ENCODE data around the gene NELFA.

The NELFA gene

DNA sequence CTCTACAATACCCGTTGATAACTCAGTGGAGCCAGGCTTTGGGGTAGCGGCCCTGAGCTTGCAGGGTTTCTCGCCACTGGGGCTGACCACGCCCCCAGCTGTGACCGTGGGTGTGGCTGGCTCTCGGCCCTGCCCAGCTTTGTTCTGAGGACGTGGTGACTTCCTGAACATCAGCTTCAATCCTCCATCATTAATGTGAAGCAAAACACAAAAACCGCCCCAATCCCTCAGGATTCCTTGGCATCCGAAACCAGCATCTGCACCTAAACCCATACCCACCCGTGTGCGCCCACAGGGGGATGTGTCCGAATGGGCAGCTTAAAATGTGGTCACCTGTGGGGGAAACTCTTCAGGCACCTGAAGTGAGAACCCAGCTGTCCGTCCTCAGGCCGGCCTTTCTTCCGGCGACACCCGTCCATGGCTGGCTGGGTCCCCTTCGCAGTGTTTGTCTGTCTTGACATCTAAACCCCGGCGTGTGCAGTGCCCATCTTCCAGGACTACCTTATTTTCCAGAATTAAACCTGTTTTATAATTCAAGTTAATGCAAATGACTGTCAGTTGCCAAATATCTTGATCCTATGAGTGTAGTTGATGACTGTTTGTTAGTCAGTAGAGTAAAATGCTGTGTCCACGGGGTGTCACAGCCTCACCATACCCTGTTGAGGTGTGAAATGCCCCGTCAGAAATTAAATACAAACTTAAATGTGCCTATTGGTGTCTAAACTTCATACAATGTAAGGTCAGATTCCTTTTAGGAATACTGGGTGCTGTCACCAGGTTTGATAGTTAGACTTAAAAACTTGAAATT, 27.3 kb downstream of the NELFA start:
- no peak for DNase-seq

- DNase-seq: no peak
Observed at GRCh38 chr4:1980561-1981041, 28.2 kb downstream of the NELFA start.

GRCh38 chr4:1979477-1980196, 29.1 kb downstream of the NELFA start:
- no peak for DNase-seq

- no peak for DNase-seq
Observed at GRCh38 chr4:1978741-1979476, 29.9 kb downstream of the NELFA start.

DNA sequence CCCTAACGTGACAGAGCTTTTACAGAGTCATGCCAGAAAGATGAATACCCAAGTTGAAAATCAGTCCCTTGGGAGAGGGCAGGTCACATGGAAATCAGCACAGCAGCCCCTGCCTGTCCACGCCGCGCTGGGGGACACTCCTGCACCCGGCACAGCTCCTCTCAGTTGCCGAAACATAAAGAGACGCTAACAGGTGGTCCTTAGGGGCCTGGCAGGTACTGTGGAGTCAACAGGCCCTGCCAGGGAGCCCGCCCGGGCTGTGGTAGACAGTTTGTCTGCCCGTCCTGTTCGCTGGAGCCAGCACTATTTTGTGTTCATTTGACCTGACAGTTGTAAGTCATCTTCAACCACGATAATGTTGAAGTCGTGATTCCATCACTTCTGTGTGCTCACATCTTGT, 30.5 kb downstream of the NELFA start:
- DNase-seq: no peak

DNA sequence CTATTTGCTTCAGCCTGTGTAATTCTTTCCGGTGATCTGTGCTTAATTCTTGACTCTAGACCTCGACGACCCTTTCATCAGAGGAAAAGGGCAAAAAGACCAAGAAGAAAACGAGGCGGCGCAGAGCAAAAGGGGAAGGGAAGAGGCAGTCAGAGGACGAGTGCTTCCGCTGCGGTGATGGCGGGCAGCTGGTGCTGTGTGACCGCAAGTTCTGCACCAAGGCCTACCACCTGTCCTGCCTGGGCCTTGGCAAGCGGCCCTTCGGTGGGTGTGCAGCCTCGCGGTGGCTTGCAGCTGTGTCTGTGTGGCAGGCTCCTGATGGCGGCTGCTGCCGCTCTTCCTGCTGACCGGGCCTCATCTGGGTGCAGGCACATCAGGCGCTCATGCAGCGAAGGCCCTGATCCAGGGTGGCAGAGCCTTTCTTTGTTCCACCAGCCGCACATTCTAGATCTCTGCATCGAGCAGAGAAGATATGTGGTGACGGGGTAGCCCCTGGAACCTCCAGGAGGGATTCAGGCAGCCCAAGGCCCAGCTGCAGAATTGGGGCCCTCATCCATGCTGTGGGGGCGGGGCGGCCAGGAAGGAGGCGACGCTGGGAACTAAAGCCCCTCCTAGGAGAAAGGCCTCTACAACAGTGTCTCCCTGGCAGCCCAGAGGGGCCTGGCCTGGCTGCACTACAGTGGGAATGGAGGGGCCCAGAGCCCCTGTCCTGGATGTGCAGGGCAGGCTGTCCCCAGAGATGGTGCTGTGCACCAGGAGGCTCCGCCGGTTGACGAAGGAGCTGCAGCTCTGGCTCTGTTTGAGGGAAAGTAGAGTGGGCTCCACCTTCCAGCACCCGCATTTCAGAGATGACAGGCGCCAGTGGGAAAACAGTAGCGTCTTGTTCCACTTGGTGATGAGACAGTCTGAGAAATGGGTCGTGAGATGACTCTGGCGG, 32.1 kb downstream of the NELFA start:
- no peak for DNase-seq

- DNase-seq: no peak
Observed at GRCh38 chr4:1975880-1976279, 32.9 kb downstream of the NELFA start.

GRCh38 chr4:1975391-1975801, 33.4 kb downstream of the NELFA start:
- no peak for DNase-seq

DNA sequence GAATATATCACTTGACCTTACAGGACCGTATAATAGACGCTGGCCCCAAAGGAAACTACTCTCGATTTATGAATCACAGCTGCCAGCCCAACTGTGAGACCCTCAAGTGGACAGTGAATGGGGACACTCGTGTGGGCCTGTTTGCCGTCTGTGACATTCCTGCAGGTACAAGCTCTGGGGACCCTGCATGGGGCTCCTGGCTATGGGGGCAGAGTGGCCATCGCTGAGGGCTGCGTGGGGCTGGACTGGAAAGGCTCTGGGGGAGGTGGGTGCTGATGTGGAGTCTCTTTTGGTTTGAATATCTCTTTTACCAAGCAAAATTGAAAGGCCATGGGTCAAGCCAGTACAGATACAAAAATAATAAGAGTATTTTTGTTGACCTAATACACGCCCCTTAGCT, 33.9 kb downstream of the NELFA start:
- DNase-seq: no peak

DNA sequence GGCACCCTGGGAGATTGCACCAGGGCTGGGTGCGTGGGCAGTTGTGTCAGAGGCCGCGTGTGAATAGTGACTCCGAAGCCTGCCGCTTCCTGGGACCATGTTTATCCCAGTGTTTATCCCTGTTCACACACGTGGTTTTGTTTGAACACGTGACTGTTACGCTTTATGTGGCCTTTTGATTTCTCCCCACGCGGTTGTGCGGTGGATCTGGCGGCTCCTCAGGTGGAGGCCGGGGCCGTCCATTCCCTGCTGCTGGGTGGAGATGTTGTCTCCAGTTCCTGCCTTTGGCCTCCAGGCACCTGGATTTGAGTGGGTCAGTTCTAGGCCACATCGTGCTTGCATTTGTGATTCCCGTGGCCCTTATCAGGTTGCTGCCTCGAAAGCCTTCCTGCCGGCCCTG, 35.1 kb downstream of the NELFA start:
- DNase-seq: no peak

DNA sequence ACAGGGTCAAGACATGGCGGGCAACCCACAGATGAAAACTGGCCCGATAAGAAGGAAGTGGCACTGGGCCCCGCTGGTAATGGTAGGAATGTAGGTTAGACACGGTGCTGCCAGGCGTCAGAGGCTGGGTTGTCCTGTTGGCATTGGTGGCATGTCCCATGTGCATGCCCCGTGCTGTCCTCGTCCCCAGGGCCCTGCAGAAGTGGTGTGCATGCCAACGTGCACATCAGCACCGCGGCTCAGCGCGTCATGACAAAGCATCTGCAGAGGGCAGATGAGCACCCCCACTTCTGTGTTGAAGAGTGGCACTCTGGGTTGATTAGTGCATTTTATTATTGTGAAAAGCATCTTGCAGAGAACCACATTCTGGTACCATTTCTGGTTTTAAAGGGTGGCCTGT, 35.6 kb downstream of the NELFA start:
- no peak for DNase-seq

- no peak for DNase-seq
Observed at GRCh38 chr4:1972414-1972813, 36.4 kb downstream of the NELFA start.

GRCh38 chr4:1971456-1972200, 37.1 kb downstream of the NELFA start:
- DNase-seq: no peak

DNA sequence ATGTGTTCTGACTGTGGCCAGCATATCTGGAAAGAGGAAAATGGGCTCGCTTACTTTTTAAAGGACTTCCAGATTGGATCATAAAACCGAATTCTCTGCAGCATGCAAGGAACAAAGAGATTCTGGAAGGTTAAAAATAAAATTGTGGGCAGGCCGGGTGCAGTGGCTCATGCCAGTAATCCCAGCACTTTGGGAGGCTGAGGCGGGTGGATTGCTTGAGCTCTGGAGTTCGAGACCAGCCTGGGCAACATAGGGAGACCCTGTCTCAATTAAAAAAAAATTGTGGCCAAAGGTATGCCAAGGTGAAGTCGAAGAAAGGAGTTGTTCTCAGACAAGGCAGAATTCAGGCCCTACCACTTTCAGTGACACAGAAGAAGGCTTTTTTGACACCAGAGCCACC, 37.8 kb downstream of the NELFA start:
- no peak for DNase-seq

DNA sequence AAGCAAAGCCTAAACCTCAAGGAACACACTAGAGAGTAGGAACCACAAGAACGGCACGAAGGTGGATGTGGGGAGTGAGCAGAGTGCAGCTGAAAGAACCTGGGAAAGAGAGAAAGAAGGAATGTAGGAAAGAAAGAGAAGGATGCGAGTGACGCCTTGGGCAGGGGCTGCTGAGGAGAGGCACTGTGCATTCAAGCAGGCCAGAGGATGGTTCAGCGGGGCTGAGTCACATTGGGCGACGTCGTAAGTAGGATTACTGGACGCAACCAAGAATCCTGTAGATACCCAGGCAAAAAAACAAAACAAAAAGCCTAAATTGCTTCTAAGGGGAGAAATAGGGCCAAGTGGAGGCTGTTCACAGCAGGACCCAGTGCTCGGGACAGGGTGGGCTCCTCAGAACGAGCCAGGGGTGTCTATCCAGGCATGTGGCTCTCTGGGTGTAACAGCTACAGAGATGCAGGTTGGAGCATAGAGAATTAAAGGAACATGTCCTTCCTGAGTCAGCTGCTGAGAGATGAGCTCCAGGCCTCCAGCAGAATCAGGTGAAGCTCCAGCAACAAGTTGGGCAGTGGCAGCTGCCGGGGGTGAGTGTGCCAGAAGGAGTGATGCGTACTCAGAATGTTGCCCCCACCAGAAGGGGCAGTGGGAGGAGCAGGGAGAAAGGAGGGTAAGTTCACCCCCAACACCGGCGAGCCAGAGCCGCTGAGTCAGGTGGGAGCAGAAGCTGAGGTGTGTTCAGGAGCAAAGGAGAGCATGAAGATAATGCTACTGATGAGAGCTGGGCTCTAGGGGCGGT, 38.6 kb downstream of the NELFA start:
- DNase-seq: no peak

GRCh38 chr4:1968686-1969295, 40.0 kb downstream of the NELFA start:
- no peak for DNase-seq

- no peak for DNase-seq
Observed at GRCh38 chr4:1967512-1968149, 41.1 kb downstream of the NELFA start.

GRCh38 chr4:1964971-1965370, 43.8 kb downstream of the NELFA start:
- DNase-seq: no peak

DNA sequence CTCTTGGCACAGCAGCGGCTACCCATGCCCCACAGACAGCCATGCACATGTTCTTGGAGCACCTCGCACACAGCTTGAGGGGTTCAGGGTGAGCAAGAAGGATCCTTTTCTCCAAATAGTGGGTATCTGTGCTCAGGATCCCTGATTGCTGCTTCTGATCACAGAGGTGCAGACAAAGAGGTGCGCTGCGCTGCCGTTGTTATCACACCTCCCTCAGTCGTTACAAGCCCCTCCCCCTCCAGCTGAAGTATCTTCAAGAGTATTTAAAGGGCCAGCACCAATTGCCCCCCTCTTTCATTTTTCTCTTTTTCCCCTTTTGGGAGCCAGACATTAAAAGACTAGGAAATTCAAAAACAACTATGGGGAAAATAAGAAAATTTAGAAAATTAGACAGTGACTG, 44.3 kb downstream of the NELFA start:
- no peak for DNase-seq

DNA sequence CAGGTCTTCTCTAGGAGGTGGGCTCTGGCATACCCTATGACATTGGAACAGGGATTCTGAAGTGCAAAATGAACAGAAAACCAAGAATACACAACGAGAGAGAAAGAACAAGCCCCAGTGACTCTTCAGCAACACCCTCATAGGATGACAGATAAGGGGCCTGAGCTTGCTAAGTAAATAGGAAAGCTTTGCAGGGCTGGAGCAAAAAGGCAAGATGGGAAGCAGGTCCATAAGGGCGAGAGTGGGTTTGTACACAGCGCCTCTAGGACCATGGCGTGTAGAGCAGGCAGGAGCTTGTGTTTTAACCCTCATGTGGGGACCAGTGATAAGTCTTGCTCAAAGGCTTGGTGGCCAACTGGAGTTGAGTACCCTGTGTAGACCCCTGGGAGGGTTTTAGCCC, 45.8 kb downstream of the NELFA start:
- DNase-seq: no peak
